HuH-7 (cell line): ENCODE data around the gene DPY19L1.
A peak's percentile ranks its signal among the peaks of the same experiment; 100 is the strongest.
"Not testable (repeated sequence)": the region's sequence is repeated elsewhere in the genome, so short reads cannot be mapped to it uniquely, and the experiment has no call there.

Source experiments
- DNase-seq: peaks from one replicate; pipeline ENCODE4 v3.0.0; 2011; ENCODE audit warnings: low spot score

DPY19L1 gene

GRCh38 chr7:35032166-35032565 is 5.1 kb downstream of the DPY19L1 start:
- DNase-seq: no peak

GRCh38 chr7:35030848-35031247 is 6.4 kb downstream of the DPY19L1 start:
- no peak for DNase-seq

GRCh38 chr7:35029311-35029710 is 8.0 kb downstream of the DPY19L1 start:
- no peak for DNase-seq

GRCh38 chr7:35026150-35026549 is 11.1 kb downstream of the DPY19L1 start:
- no peak for DNase-seq

GRCh38 chr7:35025369-35025870 is 11.9 kb downstream of the DPY19L1 start:
- DNase-seq: no peak

GRCh38 chr7:35024298-35024697 is 13.0 kb downstream of the DPY19L1 start:
- DNase-seq: no peak

GRCh38 chr7:35022725-35023124 is 14.6 kb downstream of the DPY19L1 start:
- DNase-seq: no peak

GRCh38 chr7:35021445-35021844 is 15.8 kb downstream of the DPY19L1 start:
- no peak for DNase-seq

- DNase-seq: no peak
These were observed 17.5 kb downstream of the DPY19L1 start for GRCh38 chr7:35019801-35020200.

GRCh38 chr7:35019179-35019729 is 18.0 kb downstream of the DPY19L1 start:
- no peak for DNase-seq

- no peak for DNase-seq
These were observed 21.9 kb downstream of the DPY19L1 start for GRCh38 chr7:35015346-35015859.

- no peak for DNase-seq
These were observed 25.1 kb downstream of the DPY19L1 start for GRCh38 chr7:35012160-35012559.

GRCh38 chr7:35011085-35011484 is 26.2 kb downstream of the DPY19L1 start:
- DNase-seq: no peak

- no peak for DNase-seq
These were observed 29.5 kb downstream of the DPY19L1 start for GRCh38 chr7:35007768-35008167.

- DNase-seq: no peak
These were observed 32.7 kb downstream of the DPY19L1 start for GRCh38 chr7:35004531-35005095.

GRCh38 chr7:35003679-35004303 is 33.5 kb downstream of the DPY19L1 start:
- peak; percentile 12 for DNase-seq

- DNase-seq: not testable (repeated sequence)
These were observed 34.1 kb downstream of the DPY19L1 start for GRCh38 chr7:35003177-35003650.

- not testable (repeated sequence) for DNase-seq
These were observed 39.0 kb downstream of the DPY19L1 start for GRCh38 chr7:34998335-34998734.

- not testable (repeated sequence) for DNase-seq
These were observed 40.7 kb downstream of the DPY19L1 start for GRCh38 chr7:34996423-34997090.

GRCh38 chr7:34995757-34996156 is 41.5 kb downstream of the DPY19L1 start:
- DNase-seq: no peak

GRCh38 chr7:34991938-34992840 is 45.1 kb downstream of the DPY19L1 start:
- no peak for DNase-seq
